ENCODE measurements around the gene GRIP2.

The GRIP2 gene

GRCh38 chr3:14538451-14539088 is 1.6 kb downstream of the GRIP2 start:
- no peak for DNase-seq

- DNase-seq, result no peak
Observed at GRCh38 chr3:14537590-14538450, 2.3 kb downstream of the GRIP2 start.

DNA sequence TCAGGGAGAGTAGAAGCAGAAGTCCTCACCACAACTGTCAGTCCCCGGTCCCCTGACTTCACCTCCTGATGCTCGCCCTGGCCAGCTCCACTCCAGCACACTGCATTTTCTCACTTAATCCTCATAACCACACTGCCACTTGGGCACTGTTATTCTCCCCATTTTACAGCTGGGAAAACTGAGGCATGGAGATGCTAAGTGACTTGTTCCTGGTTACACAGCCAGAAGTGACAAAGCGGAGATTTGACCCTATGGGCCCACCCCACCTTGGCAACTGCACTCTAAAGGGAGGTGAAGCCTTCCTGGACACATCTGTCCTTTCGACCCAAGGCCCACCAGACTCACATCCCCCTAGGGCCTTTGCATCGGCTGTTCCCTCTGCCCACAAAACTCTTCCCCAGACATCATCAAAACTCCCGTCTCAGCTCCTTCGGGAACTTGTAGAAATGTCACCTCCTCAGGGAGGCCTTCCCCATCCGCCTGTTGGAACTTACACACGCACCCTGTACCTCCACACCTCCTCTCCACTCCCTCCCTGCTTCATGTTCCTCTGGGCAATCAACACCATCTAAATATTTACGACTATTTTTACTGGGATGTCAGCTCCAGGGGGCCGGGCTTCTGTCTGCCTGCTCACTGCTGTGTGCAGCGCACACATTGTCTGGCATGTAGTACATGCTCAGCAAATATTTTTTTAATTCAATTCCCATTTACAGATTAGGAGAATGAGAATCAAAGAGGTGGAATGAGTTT is 3.1 kb downstream of the GRIP2 start:
- DNase-seq, result no peak

DNA sequence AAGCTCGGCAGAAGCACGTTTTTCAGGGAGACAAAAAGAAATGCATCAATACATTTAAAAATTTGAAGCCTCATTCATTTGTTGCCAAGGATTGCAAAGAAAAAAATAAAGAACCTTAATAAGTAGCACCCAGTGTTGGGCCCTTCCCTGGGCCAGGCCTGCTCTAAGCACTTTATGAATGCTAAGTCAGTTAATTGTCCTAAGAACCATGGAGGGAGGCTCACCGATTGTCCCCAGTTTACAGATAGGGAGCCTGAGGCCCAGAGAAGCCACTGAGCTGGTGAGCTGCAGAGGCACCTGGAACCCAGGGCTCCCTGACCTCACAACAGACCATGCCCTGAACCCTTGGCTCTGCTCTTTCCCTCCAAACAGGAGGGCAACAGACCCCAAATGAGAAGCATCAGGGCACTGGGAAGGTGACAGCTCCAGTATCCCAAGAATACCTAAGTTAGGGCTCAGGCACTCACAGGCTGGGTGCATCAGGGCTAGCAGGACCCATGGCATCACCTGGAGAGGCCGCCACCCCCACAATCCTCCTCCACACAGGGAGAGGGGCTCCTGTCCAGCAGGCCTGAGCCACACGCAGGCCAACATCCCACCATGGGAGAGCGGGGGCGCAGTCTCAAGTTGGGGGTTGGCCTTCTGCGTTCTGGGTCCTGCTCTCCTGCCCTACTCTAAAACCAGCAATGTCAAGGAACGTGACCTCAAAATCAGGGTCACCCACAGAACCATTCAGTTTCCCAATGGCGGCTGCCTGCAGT is 3.9 kb downstream of the GRIP2 start:
- no peak for DNase-seq

DNA sequence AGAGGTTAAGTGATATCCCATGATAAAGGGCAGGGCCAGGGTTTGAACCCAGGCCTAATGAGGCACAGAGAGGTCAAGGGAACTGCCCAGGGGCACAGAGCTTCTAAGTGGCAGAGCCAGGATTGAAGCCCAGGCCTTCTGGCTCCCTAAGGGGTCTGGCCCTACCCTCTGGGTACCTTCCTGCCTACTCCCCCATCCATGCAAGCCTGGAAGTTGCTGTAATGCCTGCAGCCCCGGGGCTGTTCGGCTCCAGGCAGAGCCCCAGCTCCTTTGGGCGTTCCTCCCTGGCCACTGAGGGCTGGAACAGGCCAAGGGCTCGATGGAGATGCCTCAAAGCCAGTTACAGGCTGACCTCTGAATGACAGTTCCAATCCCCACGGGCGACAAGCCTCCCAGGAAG is 4.5 kb downstream of the GRIP2 start:
- no peak for DNase-seq

DNA sequence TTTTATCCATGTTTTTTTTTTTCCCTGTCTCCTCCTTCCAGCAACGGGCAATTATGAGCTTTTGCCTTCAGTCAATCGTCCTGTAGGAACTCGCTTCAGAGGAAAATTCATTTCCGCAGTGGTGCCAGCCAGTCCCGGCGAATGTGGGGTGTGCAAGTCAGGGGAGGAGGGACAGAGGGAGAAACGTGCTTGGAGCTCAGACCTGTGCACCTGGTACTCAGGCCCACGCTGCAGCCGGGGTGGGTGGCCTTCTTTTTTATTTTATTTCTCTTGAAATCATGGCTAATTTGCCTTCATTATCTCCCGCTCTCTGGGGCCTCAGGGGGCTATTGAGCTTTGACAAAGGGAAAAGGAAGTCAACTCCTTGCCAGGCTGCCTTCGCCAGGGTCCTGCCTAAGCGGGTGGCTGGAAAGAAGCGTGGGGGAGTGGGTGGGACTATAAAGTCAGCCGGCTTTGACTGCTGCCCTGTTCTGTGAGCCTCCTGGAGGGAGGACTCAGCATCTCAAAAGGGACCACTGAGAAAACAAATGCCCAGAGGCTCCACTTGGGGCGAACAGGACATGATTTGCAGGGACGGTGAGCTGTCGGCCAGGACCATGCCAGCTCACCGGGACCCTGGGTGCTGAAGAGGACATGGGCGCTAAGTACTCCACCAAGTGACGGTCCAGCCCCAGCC is 5.5 kb downstream of the GRIP2 start:
- no peak for DNase-seq

GRCh38 chr3:14533457-14533958 is 6.6 kb downstream of the GRIP2 start:
- DNase-seq, result no peak

DNA sequence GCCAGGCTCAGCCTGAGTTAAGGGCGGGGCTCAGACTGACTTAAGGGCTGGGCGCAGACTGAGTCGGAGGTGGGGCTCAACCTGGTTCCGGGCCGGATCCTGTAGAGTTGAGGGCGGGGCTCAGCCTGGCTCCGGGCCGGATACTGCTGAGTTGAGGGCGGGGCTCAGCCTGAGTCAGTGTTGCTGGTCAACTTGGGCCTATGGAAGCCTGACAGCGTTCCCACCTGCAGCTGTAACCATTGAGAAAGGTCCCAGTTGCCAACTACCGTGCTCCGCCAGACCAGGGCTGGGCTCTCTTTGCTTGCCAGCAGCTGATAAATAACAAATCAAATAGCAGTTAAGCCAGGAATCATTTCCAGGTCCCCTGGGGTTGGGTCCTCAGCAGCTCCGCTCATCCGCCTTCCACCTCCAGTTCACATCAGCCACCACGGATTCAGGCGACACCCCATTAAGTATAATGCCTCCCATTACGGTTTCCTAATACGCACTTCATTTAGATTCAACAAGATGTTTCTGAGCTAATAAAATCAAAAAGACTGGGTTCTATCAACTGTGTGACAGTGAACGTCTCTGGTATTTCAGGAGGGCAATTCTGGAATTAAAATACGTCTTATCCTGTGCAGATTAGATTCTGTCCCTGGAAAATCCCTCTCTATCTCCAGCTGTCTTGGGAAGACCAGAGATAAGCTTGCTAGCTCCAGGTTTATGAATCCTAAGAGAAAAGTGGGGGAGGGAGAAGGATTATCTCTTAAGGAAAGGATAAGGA is 7.3 kb downstream of the GRIP2 start:
- no peak for DNase-seq

DNA sequence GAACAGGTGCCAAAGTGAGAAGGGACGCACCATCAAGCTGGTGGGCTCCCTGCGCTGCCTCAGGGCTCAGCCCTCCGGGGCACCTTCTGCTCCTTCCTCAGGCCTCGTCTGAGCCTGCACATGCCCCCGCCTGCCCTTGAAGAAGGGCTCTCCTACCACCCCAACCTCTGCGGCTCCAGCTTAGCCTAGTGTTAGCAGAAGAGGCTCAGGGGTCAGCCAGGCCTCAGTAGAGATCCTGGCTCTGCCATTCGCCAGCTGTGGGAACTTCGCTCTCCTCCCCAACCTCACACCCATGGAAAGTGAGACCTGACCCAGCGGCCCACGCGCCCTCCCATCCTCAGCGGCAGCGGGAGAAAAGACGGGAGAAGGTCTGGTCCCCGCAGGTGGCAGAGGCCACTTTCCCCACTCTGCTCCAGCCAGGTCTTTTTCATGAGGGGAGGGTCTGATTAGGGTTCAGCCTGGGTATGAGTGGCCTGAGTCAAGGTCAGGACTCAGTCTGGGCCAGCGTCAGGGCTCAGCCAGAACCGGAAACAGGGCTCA is 8.2 kb downstream of the GRIP2 start:
- no peak for DNase-seq

- DNase-seq, result no peak
Observed at GRCh38 chr3:14528081-14528480, 12.1 kb downstream of the GRIP2 start.

- DNase-seq, result no peak
Observed at GRCh38 chr3:14525685-14526631, 14.2 kb downstream of the GRIP2 start.

DNA sequence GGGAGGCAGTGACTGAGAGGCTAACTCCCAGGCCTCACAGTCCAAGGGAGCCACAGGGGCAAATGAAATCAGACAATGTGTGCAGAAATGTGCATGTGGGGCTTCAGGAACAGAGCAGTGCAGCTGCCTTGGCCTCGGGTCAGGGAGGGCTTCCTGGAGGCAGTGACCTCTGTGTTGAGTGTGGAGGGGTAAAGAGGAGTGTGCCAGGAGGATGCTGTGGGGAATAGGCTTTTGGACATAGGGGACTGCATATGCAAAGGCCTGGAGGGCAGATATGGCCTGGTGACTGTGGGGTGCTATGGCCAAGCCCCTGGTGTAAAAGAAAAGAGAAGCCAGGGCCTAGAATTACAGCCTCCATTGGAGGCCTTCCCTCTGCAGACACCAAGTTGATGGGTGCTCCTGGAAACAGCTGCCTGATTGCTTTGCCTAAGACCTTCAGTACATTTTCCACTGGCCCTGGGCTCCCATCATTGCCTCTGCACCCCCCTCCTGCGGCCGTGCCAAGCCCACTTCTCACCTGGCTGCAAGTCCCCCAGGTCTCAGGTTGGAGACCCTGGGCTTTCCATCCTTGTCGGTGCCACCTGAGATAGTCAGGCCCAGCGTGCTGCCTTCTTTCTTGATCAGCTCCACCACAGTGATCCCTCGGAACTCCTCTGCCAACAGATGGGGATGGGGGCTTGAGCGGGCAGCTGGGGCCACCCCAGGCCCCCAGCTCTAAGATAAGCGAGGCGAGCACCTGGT is 15.1 kb downstream of the GRIP2 start:
- DNase-seq, result no peak

DNA sequence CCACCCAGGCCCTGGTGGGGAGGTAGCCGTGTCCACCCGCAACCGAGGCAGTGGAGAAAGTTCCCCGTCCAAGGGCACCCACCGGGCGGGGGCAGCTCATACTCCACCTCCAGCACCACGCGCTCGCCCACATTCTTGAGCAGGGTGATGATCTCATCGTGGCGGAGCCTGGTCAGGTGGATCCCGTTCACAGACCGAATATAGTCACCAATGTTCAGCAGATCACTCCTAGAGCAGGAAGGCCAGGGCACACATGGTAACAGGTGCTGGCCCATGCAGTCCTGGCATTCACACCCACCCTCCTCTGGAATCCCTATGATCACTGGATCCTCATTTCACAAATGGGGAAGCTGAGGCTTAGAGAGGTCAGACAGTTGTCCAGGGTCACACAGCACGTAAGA is 15.8 kb downstream of the GRIP2 start:
- no peak for DNase-seq

DNA sequence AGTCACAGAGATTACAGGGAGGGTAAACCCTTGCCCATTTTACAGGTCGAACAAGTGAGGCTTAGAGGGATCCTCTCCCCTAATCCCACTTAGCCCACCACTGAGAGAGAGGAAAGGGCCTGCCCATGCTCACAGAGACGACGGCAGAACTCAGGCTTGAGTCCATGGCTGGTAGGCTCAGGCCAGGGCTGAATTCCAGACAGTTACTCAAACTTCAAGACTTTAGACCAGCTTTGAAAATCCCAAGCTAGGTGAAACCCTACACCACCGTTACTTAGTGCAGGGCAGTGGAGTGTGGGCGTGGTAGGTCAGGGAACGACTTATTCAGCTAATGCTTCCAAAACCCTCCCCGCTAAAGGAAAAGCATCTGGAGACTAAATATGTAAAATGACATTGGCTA is 16.4 kb downstream of the GRIP2 start:
- DNase-seq, result no peak

GRCh38 chr3:14522768-14523167 is 17.4 kb downstream of the GRIP2 start:
- DNase-seq, result no peak

GRCh38 chr3:14522129-14522691 is 17.9 kb downstream of the GRIP2 start:
- DNase-seq, result no peak

DNA sequence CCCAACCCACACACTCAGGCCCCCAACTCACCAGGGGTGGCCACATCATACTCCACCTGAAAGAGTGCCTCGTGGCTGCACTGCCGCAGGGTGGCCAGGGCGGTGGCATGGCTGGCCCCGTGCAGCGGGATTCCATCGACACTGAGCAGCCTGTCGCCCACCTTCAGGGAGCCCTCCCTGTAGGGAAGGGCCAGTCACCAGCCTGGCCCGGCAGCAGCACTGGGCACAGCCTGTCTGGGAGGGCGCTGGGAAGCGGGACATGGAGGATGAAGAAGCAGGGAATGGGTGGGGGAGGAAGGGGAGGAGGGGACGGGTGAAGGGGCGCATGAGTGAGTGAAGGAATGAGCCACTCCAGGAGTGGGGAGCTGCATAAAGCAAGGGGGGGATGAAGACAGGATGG is 18.5 kb downstream of the GRIP2 start:
- no peak for DNase-seq

- DNase-seq, result no peak
Observed at GRCh38 chr3:14520967-14521366, 19.2 kb downstream of the GRIP2 start.

GRCh38 chr3:14520149-14520548 is 20.0 kb downstream of the GRIP2 start:
- no peak for DNase-seq

Measured in DMS 273 treated with DMSO at 0.1 percent for 48 hours (cell line).